ENCODE measurements around the gene SHOC2. TPM values are rescaled to one million over a fixed set of nuclear protein-coding genes. Genes with fewer than 3 reads are reported as not detected.
A peak's percentile ranks its signal among the peaks of the same experiment; 100 is the strongest.

SHOC2 gene
- total and polyA plus RNA-seq, 2 of the 13 experiments (the other 11 are each of a cell fraction or from before 2014, with no cell fraction given): 8.6 to 25.5 TPM

DNA sequence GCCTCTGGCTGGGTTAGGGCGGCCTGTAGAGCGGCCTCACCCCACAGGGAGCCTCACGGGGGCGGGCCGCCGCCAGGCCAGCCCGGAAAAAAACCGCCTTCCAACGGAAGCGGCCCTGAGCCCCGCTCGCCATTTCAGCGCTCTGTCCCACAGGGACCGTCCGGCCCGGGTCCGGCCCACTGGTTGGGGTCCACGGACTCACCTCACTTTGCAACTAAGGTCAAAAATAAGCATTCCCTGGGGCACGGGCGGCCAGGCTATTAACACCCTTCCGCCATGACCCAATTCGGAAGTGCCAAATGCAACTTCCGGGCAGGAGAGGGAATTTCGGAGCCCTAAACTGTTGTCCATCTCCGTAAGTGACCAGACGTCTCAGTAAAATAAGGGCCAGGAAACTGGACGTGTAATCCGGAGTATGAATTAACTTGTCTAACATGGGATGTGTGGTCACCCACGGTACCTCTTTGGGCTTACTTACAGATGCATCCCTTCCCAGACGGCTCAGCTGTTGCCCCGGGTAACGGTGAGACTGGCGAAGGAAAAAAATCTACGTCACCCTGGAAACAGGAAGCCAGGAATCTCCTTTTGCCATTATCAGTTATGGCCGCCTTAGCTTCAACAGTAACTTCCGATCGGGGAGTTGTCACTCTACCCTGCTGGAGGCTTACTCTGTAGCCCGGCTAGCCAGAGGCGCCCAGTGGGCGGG, 608 bp upstream of the SHOC2 start, which contains the start of gene BBIP1 (continued):
- peak; percentile 20; the same call in 1 of the 2 replicates for TF ChIP-seq MTA1 (CRISPR knock-in tag; IDR thresholded peaks at IDR 0.05; ENCODE audit: borderline replicate concordance)
- peak; percentile 92 for TF ChIP-seq ZNF891 (CRISPR knock-in tag; IDR thresholded peaks at IDR 0.05)
- no peak for TF ChIP-seq GPN1 (CRISPR knock-in tag; IDR thresholded peaks at IDR 0.05; ENCODE audit: borderline replicate concordance)
- TF ChIP-seq SIX1 (CRISPR knock-in tag; IDR thresholded peaks at IDR 0.05; ENCODE audit: borderline replicate concordance): 0 out of 2 replicates have a peak, but pooled peaks have one; percentile 9
- no peak for TF ChIP-seq ZNF12 (CRISPR knock-in tag; IDR thresholded peaks at IDR 0.05)
- TF ChIP-seq NFRKB (IDR thresholded peaks at IDR 0.05): no peak
- peak; percentile 56; the same call in 1 of the 2 replicates for TF ChIP-seq ZNF329 (CRISPR knock-in tag; IDR thresholded peaks at IDR 0.05; ENCODE audit: low read depth)
- no peak for TF ChIP-seq JUNB (CRISPR knock-in tag; IDR thresholded peaks at IDR 0.05; ENCODE audit: borderline replicate concordance)
- peak; percentile 58; the same call in 1 of the 2 replicates for TF ChIP-seq TFAP4 (IDR thresholded peaks at IDR 0.05; ENCODE audit: borderline replicate concordance, low read depth)
- TF ChIP-seq, protein P1, sequence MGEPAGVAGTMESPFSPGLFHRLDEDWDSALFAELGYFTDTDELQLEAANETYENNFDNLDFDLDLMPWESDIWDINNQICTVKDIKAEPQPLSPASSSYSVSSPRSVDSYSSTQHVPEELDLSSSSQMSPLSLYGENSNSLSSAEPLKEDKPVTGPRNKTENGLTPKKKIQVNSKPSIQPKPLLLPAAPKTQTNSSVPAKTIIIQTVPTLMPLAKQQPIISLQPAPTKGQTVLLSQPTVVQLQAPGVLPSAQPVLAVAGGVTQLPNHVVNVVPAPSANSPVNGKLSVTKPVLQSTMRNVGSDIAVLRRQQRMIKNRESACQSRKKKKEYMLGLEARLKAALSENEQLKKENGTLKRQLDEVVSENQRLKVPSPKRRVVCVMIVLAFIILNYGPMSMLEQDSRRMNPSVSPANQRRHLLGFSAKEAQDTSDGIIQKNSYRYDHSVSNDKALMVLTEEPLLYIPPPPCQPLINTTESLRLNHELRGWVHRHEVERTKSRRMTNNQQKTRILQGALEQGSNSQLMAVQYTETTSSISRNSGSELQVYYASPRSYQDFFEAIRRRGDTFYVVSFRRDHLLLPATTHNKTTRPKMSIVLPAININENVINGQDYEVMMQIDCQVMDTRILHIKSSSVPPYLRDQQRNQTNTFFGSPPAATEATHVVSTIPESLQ (CRISPR knock-in tag; conservative IDR thresholded peaks at IDR 0.05): no peak
- no peak for TF ChIP-seq TCF7L2 (IDR thresholded peaks at IDR 0.05; ENCODE audit: low read depth, low read length)
- TF ChIP-seq ZNF674 (CRISPR knock-in tag; IDR thresholded peaks at IDR 0.05; ENCODE audit: low read depth): 0 out of 2 replicates have a peak, but pooled peaks have one; percentile 42
- TF ChIP-seq KDM5B (CRISPR knock-in tag; IDR thresholded peaks at IDR 0.05; ENCODE audit: borderline replicate concordance): peak; percentile 69; the same call in 1 of the 2 replicates
- TF ChIP-seq, protein P2, sequence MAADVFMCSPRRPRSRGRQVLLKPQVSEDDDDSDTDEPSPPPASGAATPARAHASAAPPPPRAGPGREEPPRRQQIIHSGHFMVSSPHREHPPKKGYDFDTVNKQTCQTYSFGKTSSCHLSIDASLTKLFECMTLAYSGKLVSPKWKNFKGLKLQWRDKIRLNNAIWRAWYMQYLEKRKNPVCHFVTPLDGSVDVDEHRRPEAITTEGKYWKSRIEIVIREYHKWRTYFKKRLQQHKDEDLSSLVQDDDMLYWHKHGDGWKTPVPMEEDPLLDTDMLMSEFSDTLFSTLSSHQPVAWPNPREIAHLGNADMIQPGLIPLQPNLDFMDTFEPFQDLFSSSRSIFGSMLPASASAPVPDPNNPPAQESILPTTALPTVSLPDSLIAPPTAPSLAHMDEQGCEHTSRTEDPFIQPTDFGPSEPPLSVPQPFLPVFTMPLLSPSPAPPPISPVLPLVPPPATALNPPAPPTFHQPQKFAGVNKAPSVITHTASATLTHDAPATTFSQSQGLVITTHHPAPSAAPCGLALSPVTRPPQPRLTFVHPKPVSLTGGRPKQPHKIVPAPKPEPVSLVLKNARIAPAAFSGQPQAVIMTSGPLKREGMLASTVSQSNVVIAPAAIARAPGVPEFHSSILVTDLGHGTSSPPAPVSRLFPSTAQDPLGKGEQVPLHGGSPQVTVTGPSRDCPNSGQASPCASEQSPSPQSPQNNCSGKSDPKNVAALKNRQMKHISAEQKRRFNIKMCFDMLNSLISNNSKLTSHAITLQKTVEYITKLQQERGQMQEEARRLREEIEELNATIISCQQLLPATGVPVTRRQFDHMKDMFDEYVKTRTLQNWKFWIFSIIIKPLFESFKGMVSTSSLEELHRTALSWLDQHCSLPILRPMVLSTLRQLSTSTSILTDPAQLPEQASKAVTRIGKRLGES (CRISPR knock-in tag; IDR thresholded peaks at IDR 0.05; ENCODE audit: borderline replicate concordance): no peak
- 0 out of 2 replicates have a peak, but pooled peaks have one; percentile 30 for TF ChIP-seq ZNF740 (CRISPR knock-in tag; IDR thresholded peaks at IDR 0.05)
- TF ChIP-seq AHR (CRISPR knock-in tag; IDR thresholded peaks at IDR 0.05): no peak
- peak; percentile 92 for TF ChIP-seq PHF8 (CRISPR knock-in tag; IDR thresholded peaks at IDR 0.05)
- no peak for TF ChIP-seq MZF1 (CRISPR knock-in tag; IDR thresholded peaks at IDR 0.05; ENCODE audit: borderline replicate concordance)
- TF ChIP-seq PPARG (CRISPR knock-in tag; conservative IDR thresholded peaks at IDR 0.05): no peak; the same call in 1 of the 2 replicates
- TF ChIP-seq, protein P3, sequence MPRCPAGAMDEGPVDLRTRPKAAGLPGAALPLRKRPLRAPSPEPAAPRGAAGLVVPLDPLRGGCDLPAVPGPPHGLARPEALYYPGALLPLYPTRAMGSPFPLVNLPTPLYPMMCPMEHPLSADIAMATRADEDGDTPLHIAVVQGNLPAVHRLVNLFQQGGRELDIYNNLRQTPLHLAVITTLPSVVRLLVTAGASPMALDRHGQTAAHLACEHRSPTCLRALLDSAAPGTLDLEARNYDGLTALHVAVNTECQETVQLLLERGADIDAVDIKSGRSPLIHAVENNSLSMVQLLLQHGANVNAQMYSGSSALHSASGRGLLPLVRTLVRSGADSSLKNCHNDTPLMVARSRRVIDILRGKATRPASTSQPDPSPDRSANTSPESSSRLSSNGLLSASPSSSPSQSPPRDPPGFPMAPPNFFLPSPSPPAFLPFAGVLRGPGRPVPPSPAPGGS (CRISPR knock-in tag; IDR thresholded peaks at IDR 0.05): peak; percentile 74; the same call in 1 of the 2 replicates
- peak; percentile 71; the same call in 1 of the 2 replicates for TF ChIP-seq ZNF232 (CRISPR knock-in tag; IDR thresholded peaks at IDR 0.05; ENCODE audit: borderline replicate concordance)
- TF ChIP-seq NFKB2 (CRISPR knock-in tag; IDR thresholded peaks at IDR 0.05; ENCODE audit: borderline replicate concordance): peak; percentile 69; the same call in 1 of the 2 replicates
- no peak for TF ChIP-seq XRCC5 (optimal IDR thresholded peaks at IDR 0.05; ENCODE audit: low read length)
